OCI-LY3 (cell line): ENCODE measurements around the gene MYCT1.

Experiments
- H2AFZ ChIP-seq: fragments of 200-600, 300-600 bp; shearing (Covaris generic); 2 replicates; pipeline ENCODE4 v1.6.0; 2014; ENCODE audit warnings: antibody characterized with exemption, low read depth, low read length
- H3K27ac ChIP-seq: fragments of 200-600, 300-600 bp; sonication (generic); 2 replicates; pipeline ENCODE4 v1.5.1; 2014; ENCODE audit warnings: mild to moderate bottlenecking, low read length, moderate library complexity, mixed read lengths
- H3K27me3 ChIP-seq: fragments of 200-600, 300-600 bp; sonication (generic); 2 replicates; pipeline ENCODE4 v1.6.1; 2014; ENCODE audit warnings: low read depth, low read length, mixed read lengths
- H3K36me3 ChIP-seq: fragments of 200-600, 300-600 bp; sonication (generic); replicated peaks from 2 replicates; pipeline ENCODE3; 2014; ENCODE audit warnings: low read depth, low read length, mixed read lengths
- H3K4me1 ChIP-seq: fragments of 300-600, 200-600 bp; sonication (generic); 2 replicates; pipeline ENCODE4 v1.6.1; 2014; ENCODE audit warnings: low read length, mixed read lengths
- H3K4me2 ChIP-seq: fragments of 200-600, 300-600 bp; sonication (generic); 2 replicates; pipeline ENCODE4 v1.6.1; 2014; ENCODE audit warnings: low read length, mixed read lengths
- H3K4me3 ChIP-seq: fragments of 300-600, 200-600 bp; sonication (generic); 2 replicates; pipeline ENCODE4 v1.5.1; 2014; ENCODE audit warnings: antibody characterized with exemption, mild to moderate bottlenecking, low read length, moderate library complexity
- H3K79me2 ChIP-seq: fragments of 300-600, 200-600 bp; shearing (Covaris generic); 2 replicates; pipeline ENCODE4 v1.6.1; 2014; ENCODE audit warnings: mild to moderate bottlenecking, low read length, mixed read lengths
- H3K9ac ChIP-seq: fragments of 300-600, 200-600 bp; shearing (Covaris generic); 2 replicates; pipeline ENCODE4 v1.6.0; 2014; ENCODE audit warnings: mild to moderate bottlenecking, low read length, moderate library complexity
- H3K9me3 ChIP-seq: fragments of 200-600, 300-600 bp; shearing (Covaris generic); 2 replicates; pipeline ENCODE4 v1.6.1; 2014; ENCODE audit warnings: low read length, mixed read lengths; ENCODE audit not compliant: insufficient read depth
- H4K20me1 ChIP-seq: fragments of 200-600, 300-600 bp; sonication (generic); 2 replicates; pipeline ENCODE4 v1.6.1; 2016; ENCODE audit warnings: low read length, mixed read lengths; ENCODE audit not compliant: insufficient read depth
- CTCF ChIP-seq: fragments of 200-600, 300-600 bp; sonication (generic); IDR thresholded peaks from 2 replicates; pipeline ENCODE4 v1.5.1; 2014; ENCODE audit warnings: antibody characterized with exemption, low read length, low read depth
- EZH2phosphoT487 ChIP-seq: fragments of 200-600 bp; shearing (Covaris generic); IDR thresholded peaks from 2 replicates; pipeline ENCODE4 v1.6.1; 2018; ENCODE audit warnings: antibody characterized with exemption, mixed run types, low read depth

The MYCT1 gene

GRCh38 chr6:152750694-152751093 lies 53.0 kb downstream of the MYCT1 start, which contains the start of gene VIP:
VIP (plus strand) TSS chr6:152750797; CDS start chr6:152752178, 1,381 bp downstream.
- H2AFZ ChIP-seq = no peak within 1 kb of the TSS
- H3K27me3 ChIP-seq = no peaks in the 10 kb centered on the region
- no peak within 1 kb of the TSS for H3K9ac ChIP-seq
- no peak within 1 kb of the TSS for H3K4me2 ChIP-seq
- no peaks in the 10 kb centered on the region for H3K9me3 ChIP-seq
- H3K27ac ChIP-seq = no peak within 1 kb of the TSS
- H3K4me1 ChIP-seq = no peaks in the 10 kb centered on the region
- TF ChIP-seq CTCF = no peak
- TF ChIP-seq EZH2phosphoT487 = no peak
- H3K4me3 ChIP-seq = no peak within 1 kb of the TSS
- no peaks in the 10 kb centered on the region for H4K20me1 ChIP-seq
- H3K36me3 ChIP-seq = no peaks in the 10 kb centered on the region
- no peaks in the 10 kb centered on the region for H3K79me2 ChIP-seq

- no peak overlapping the region for H3K9ac ChIP-seq
- TF ChIP-seq EZH2phosphoT487 = no peak
- no peak for TF ChIP-seq CTCF
- H2AFZ ChIP-seq = no peak overlapping the region
- H3K9me3 ChIP-seq = no peaks in the 10 kb centered on the region
- H3K4me1 ChIP-seq = no peaks in the 10 kb centered on the region
- no peak overlapping the region for H3K27ac ChIP-seq
- no peaks in the 10 kb centered on the region for H4K20me1 ChIP-seq
- H3K79me2 ChIP-seq = no peaks in the 10 kb centered on the region
- no peaks in the 10 kb centered on the region for H3K27me3 ChIP-seq
- no peaks in the 10 kb centered on the region for H3K36me3 ChIP-seq
- H3K4me2 ChIP-seq = no peak overlapping the region
- no peak overlapping the region for H3K4me3 ChIP-seq
These were observed 67.6 kb downstream of the MYCT1 start for GRCh38 chr6:152765331-152765730.

- no peaks in the 10 kb centered on the region for H3K79me2 ChIP-seq
- no peak overlapping the region for H3K27ac ChIP-seq
- H3K4me3 ChIP-seq = no peak overlapping the region
- H3K9ac ChIP-seq = no peak overlapping the region
- no peak overlapping the region for H3K4me2 ChIP-seq
- H2AFZ ChIP-seq = no peak overlapping the region
- no peaks in the 10 kb centered on the region for H3K27me3 ChIP-seq
- H3K36me3 ChIP-seq = no peaks in the 10 kb centered on the region
- no peaks in the 10 kb centered on the region for H3K9me3 ChIP-seq
- TF ChIP-seq CTCF = no peak
- TF ChIP-seq EZH2phosphoT487 = no peak
- H3K4me1 ChIP-seq = no peaks in the 10 kb centered on the region
- no peaks in the 10 kb centered on the region for H4K20me1 ChIP-seq
These were observed 71.5 kb downstream of the MYCT1 start for GRCh38 chr6:152769159-152769558.

- no peak overlapping the region for H3K4me2 ChIP-seq
- no peak overlapping the region for H3K9ac ChIP-seq
- H3K27me3 ChIP-seq = no peaks in the 10 kb centered on the region
- no peaks in the 10 kb centered on the region for H3K79me2 ChIP-seq
- H3K4me1 ChIP-seq = no peaks in the 10 kb centered on the region
- H3K4me3 ChIP-seq = no peak overlapping the region
- no peak overlapping the region for H2AFZ ChIP-seq
- no peaks in the 10 kb centered on the region for H4K20me1 ChIP-seq
- H3K27ac ChIP-seq = no peak overlapping the region
- H3K36me3 ChIP-seq = no peaks in the 10 kb centered on the region
- H3K9me3 ChIP-seq = no peaks in the 10 kb centered on the region
- TF ChIP-seq CTCF (no peak), EZH2phosphoT487 (no peak)
These were observed 72.3 kb downstream of the MYCT1 start for GRCh38 chr6:152769993-152770392.
